Endometrium (tissue), 2 donors: ENCODE data around the gene EGFR.
A peak's percentile ranks its signal among the peaks of the same experiment; 100 is the strongest.

Experiments used
- FAIRE-seq: peaks from 2 replicates; lab custom pipeline; 2012; peaks lifted over from hg19 to GRCh38; lab: Jason Lieb, UNC
- donor health status: control.
- donor health status: control.

Gene EGFR

DNA sequence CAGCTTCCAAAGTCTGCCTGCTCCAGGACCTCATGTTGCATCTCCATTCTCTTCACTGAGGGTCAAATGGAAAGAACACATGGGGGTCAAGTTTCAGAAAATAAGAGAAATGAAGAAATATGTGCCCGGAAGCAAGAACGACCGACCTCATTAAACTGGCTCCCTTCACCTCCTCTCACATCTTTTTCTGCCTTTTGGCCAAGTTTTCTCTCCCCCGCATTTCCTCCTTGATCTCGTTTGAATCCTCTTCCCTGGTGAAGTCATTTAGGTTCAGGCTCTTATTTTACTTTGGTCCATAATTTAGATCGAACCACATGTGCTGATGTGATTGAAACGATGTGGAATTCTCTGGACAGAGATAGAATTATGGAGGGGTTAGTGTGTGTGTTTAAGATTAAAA is 44.2 kb downstream of the EGFR start:
- FAIRE-seq: no peak

DNA sequence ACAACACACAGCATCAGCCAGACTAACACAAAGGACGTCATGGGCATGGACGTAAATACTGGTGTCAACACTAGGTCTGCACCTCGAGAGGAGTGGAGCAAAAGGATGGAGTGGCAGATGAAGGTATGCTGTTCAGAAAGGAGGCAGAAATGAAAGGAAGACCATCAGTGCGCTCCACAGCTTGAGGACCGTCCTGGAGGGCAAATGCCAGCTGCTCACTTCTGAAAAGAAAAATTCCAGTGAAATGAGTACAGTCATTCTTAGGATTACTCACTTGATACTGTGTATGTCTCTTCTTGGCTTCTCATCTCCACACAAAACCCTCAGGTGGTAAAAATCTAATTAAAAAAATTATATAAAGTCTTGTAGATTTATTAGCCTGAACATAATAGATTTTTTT is 44.8 kb downstream of the EGFR start:
- FAIRE-seq: no peak

DNA sequence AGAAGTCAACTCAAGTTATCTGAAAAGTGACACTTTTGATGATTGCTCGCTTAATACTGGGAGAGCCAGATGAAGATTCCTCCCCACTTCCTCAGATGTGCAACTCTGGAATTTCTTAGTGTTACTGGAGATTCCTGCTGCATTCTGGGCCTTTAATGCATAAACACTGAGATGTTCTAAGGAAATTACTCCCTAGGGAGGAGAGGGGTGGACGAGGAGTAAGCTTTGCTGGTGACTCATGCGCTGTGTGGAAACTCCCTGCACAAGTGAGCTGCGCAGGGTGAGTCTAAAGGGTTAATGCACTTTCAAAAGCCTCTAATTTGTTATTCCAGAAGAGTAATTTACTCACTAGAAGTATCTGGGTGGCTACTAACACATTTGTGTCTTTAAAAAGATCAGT is 46.3 kb downstream of the EGFR start:
- peak; percentile 86 for FAIRE-seq

GRCh38 chr7:55065511-55066229 is 46.9 kb downstream of the EGFR start:
- no peak for FAIRE-seq

DNA sequence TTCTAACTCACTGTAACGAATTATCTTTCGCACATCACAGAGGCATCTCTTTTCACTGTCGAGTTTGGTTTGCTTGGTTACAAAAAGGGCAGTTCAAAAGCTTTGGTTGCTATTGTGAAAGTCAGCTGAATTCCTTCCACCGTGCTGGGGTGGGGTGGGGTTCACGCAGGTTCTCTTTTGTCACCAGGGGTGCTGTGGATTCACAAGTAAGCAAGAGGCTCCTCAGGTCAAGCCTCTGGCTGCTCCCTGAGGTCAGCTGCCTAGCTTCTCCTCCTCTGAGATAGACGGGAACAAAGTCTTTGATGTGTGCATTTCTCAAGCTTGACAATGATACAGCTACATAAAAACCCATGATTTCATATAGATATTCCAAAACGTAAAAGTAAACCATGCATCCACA is 47.7 kb downstream of the EGFR start:
- FAIRE-seq: no peak

DNA sequence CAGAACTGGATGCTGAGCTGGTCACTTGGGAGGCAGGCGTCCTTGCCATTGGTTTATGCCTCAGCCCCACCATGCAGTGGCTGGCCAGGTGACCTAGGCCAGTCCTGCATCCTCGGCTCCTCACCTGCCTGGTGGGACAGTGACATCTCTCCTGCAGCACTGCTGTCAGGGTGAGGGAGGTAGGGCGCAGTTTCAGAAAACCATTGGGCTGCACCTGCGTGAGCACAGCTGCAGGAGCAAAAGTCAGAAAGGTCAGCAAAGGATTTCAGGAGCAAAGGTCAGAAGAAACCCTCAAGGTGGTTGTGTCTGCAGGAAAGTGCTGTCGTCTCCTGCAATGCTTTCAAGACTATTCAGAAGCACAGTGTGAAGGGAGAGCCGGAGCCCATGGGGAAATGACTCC is 48.1 kb downstream of the EGFR start:
- no peak for FAIRE-seq

DNA sequence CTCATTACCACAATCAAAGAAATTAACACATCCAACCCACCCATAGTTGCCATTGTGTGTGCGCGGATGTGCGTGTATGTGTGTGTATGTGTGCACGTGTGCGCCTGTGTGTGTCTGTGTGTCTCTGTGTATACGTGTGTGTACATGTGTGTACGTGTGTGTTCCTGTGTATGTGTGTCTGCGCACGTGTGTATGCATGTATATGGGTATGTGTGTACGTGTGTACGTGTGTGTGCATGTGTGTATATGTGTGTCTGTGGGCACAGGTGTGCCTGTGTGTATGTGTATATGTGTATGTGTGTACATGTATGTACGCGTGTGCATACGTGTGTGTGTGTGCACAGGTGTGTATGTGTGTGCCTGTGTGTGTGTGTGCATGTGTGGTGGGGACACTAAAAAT is 48.9 kb downstream of the EGFR start:
- FAIRE-seq: no peak

DNA sequence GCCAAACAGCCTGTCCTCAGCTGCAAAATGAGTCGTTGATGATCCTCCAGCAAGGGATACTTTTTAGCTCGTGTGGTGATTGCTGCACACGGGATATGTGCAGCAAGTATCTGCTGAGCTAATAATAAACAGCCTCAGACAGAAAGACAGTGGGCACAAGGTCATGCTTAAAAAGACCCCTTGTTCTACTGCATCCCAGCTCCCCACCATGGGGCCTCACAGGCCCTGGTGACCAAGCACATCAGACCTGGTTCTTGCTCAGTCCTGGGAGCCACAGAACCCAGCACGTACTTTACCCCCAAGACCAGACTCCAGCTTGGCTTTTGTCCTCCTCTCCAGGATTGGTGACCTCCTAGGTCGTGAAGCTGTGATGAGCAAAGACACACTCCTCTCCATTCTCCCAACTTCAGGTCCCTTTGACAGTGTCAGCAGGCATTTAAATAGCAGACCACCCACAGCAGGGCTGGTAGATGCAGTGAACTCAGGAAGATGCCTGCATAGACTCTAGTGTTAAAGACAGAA is 50.5 kb downstream of the EGFR start:
- FAIRE-seq: no peak

DNA sequence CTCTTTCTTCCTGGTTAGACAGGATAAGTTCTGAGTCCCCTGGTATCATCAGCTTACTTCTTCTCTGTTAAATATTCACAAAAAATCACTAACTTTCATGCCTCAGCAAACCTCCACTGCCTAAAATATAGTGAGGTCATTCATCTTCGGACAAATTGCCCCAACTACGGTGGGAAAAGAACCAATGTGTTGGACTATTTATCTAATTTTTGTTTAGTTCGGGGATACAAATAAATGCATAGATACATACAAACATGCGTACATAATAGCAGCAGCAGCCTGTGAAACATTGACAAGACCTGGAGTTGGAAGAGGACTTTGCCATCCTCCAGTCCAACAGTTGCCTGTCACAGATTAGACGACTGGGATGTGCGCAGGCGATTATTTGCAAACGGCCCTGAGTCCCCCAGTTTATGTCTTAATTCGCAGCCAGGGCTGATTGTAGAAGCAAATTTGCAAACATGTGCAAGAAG is 51.5 kb downstream of the EGFR start:
- no peak for FAIRE-seq

DNA sequence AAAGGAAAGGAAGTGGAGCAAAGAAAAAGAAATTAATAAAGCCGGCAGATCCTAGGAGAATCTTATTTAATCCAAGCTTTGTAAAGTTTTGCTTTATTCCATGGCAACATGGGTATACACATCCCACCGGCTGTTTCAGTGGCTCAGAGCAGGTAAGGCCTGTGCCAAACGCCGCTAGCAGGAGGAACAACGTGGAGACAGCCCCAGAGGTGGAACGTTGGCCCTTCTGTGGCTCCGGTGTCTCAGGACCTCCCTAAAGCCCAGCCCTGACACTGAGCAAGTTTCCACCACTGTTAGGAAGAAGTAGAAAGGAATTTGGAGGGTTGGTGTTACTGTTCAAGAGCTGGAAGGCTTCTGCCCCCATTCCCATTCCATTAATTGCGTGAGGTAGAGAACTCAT is 52.0 kb downstream of the EGFR start:
- FAIRE-seq: no peak

DNA sequence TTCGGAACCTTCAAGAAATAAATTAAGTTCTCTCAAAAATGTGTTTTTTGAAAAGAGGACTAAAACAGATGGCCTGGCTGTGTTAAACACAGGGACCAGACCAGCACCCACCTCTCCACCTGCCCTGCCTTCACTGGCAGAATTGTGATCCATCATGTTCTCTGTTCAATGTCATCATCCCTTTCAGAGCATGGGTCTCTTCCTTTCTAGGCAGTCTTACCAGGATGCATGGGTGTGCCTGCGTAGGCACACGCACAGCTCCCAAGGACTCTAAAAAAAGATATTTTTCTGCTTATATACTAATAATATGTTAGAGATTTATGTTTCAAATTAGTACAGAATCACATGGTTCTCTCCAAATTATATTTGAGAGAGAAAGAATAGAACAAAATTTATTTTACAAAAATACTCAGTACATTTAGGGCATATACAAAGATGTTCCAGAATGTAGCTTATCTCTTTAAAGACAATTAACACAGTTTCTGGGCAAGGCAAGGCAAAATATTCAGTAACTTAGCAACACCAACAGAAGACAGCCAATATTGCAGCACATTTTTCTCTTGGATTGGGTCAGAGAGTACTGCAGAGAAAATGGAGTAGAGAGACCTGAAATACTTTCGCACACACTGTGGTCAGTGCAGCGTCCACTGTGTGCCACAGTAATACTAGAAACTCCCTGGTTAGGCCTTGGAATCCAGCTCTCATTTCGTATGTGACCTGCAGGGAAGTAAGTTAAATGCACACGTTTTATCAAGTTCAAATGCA is 52.8 kb downstream of the EGFR start:
- no peak for FAIRE-seq

DNA sequence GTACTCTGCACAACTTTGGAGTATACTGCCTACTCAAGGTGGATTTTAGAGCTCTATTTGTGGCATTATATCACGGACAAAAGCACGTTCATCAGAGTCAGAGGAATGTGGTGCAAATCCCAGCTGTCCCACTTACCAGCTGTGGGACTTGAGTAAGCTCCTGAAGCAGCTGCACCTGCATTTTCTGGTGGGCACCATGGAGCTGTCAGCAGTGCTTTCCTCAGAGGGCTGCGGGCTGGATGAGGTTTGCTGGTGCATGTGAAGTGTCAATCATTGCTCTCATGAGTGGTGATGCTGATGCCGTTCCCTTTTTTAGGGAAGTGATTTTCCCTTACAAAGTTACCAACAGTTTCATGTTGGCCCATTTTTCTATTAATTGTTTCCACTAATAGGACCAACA is 53.4 kb downstream of the EGFR start:
- no peak for FAIRE-seq

DNA sequence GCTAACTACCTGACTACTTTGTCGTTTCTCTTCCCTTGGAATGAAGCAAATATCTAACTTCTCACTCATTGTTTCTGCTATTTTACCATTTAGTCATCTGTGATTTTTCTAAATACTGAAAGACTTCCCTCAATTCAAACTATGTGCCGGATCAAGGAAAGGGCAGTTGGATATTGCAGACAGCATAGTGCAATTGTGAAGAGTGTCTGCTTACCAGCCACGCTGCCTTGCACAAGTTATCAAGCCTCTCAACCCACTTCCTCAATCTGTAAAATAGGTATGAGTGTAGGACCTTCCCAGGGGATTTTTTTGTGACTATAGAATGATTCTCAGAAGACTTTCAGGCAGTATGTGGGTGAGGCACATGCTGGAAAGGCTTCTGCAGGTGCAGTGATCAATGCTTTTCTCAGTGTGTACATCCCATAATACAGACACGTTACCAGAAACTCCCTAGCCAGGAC is 54.3 kb downstream of the EGFR start:
- no peak for FAIRE-seq

DNA sequence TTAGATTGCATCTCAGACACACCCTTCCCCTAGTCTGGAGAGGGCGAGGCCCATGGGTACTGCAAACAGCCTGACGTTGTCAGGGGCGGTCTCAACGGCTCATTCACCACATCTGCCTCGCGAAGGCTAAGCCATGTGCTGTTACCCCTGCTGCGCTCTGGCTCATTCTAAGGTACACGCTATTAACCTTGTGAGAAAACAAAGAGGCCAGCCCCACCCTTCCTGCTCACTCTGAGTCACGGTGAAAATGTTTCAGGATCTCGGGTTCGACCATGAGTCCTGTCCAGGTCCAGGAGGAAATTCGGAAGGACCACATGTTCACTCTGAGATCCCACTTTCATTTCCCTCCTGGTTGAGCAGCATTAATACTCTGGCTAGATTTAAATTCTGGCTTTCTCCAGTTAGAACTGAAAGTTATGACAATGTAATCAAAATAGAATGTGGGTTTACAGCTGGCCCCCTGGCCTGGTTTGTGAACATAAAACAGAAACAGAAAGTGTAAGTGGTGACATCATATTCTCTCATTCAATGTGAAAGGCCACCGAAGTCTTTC is 55.2 kb downstream of the EGFR start:
- peak; percentile 4 for FAIRE-seq

- no peak for FAIRE-seq
These were observed 56.7 kb downstream of the EGFR start for GRCh38 chr7:55075464-55076021.

DNA sequence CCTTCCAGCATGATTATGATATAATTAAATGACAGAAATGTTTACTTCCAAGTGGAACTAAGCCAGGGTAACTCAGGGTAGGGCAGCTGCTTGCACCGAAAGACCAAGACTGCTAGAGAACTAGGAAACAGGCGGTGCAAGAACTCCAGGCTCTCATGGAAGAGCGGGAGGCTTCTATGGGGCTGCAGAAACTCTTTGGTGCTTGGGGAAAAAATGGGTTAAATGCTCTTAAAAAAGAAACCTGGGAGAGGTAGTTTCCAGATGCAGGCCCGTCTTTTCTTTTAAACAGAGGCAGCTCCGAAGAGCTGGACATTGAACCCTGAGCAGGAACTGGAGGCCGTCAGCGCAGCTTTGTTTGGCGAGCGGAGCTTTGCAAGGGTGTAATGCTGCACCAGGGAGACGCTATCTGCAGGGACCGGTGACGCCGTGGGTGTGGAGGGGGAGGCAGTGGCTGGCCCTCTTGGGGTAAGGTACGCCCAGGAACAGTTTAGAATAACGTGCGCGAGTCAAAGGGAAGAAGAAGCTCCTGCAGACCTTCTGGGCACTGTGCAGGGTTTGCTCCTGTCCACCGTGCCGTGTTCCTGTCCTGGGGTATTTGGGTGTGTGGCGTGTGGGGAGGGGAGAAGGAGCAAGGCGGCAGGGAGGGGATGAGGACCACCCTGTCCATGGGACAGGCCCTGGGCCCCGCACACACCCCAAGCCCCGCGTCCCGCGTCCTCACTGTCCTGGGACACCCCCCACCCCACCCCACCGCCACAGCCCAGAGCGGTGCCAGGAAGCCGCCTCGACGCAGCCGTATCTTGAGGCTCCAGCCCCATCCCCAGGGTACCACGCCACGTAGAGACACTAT is 59.0 kb downstream of the EGFR start:
- FAIRE-seq: no peak

GRCh38 chr7:55078465-55079372 is 59.9 kb downstream of the EGFR start:
- FAIRE-seq: no peak

GRCh38 chr7:55080000-55080623 is 61.3 kb downstream of the EGFR start:
- FAIRE-seq: no peak

DNA sequence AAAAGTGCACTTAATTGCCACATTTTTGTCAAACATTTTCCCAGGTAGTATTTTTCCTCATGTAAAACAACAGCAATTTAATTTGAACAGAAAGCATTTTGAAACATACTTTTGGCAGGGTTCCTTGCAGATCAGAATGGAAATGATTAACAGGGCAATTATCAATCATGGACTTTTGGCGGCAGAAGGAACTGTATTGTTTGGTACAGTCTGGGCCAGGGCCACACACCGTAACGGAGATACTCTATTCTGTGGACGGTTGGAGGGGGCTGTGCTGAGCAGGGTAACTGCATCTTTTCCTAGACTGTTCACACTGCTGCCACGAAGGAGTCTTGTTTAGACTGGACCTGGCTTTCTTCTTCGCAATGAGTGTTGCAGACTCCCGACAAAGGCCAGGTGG is 62.3 kb downstream of the EGFR start:
- no peak for FAIRE-seq
